ENCODE results near the gene CASTOR2.

- TF ChIP-seq RFX5 (IDR thresholded peaks at IDR 0.05; ENCODE audit: low read depth, low read length) (no peak), EP300 (IDR thresholded peaks at IDR 0.05; ENCODE audit: borderline replicate concordance in 1 of 2, control insufficient read depth in 1 of 2, low read depth in 2 of 2, low read length in 2 of 2) (no peak), TBL1XR1 (IDR thresholded peaks at IDR 0.05; ENCODE audit: low read depth, low read length) (no peak), CBX5 (IDR thresholded peaks at IDR 0.05; ENCODE audit: low read depth) (no peak), CTCF (IDR thresholded peaks at IDR 0.05 in 2 of 3, conservative IDR thresholded peaks at IDR 0.05 in 1 of 3; ENCODE audit: control insufficient read depth in 2 of 3, extremely low read depth in 1 of 3, insufficient read depth in 1 of 3, low read depth in 3 of 3, low read length in 3 of 3) (no peak), RAD51 (IDR thresholded peaks at IDR 0.05) (no peak), CHD1 (IDR thresholded peaks at IDR 0.05; ENCODE audit: low read depth, low read length) (no peak), SRF (IDR thresholded peaks at IDR 0.05; ENCODE audit: low read depth in 2 of 2, low read length in 2 of 2) (no peak), USF2 (IDR thresholded peaks at IDR 0.05; ENCODE audit: borderline replicate concordance, low read depth, low read length) (no peak)
These were observed 74.0 kb downstream of the CASTOR2 start for GRCh38 chr7:75038508-75038907.

Data from GM12878 (cell line).